GM23338 (cell line): ENCODE results near the gene DOCK11.

Experiments
- CREB1 ChIP-seq: fragments of 250-450 bp; sonication (Bioruptor Pico); IDR thresholded peaks from 2 replicates; pipeline ENCODE4 v1.5.0; 2020; ENCODE audit warnings: low read depth, mild to moderate bottlenecking, moderate library complexity
- CTCF ChIP-seq, 2 experiments: fragments of 200-600 bp in 1 of 2; sonication (generic) in 1 of 2; conservative IDR thresholded peaks; 2 replicates each; pipeline versions ENCODE4 v1.5.1 to v1.6.1; 2016 to 2017; ENCODE audit warnings: antibody characterized with exemption in 2 of 2, low read depth in 2 of 2, mild to moderate bottlenecking in 2 of 2, moderate library complexity in 1 of 2
- EZH2 ChIP-seq: fragments of 200-600 bp; sonication (generic); IDR thresholded peaks from one replicate; pipeline ENCODE4 v1.8.0; 2017; ENCODE audit warnings: antibody characterized with exemption, mild to moderate bottlenecking, low read depth; ENCODE audit not compliant: unreplicated experiment
- EZH2phosphoT487 ChIP-seq: fragments of 200-600 bp; sonication (generic); IDR thresholded peaks from one replicate; pipeline ENCODE4 v1.8.1; 2018; ENCODE audit warnings: antibody characterized with exemption; ENCODE audit not compliant: unreplicated experiment
- JUNB ChIP-seq: IDR thresholded peaks from one replicate; pipeline ENCODE4 v1.6.1; 2016; ENCODE audit warnings: antibody characterized with exemption; ENCODE audit not compliant: unreplicated experiment
- REST ChIP-seq: IDR thresholded peaks from one replicate; pipeline ENCODE4 v1.6.1; 2018; ENCODE audit warnings: antibody characterized with exemption; ENCODE audit not compliant: unreplicated experiment

GRCh38 chrX:118498351-118498750 lies 2.7 kb downstream of the DOCK11 start:
- no peak for TF ChIP-seq CTCF (conservative IDR thresholded peaks at IDR 0.05; ENCODE audit: low read depth in 2 of 2)
- no peak for TF ChIP-seq JUNB
- TF ChIP-seq CREB1 (CRISPR knock-in tag) = no peak
- no peak for TF ChIP-seq REST
- no peak for TF ChIP-seq EZH2phosphoT487
- TF ChIP-seq EZH2 = no peak
